PC-3 (cell line): Measurements from ENCODE around the gene B3GNT4. TPM values are rescaled to one million over a fixed set of nuclear protein-coding genes. Genes with fewer than 3 reads are reported as not detected.

Experiments used
- ATAC-seq: fragments of 200-7000 bp; cut with Tn5 transposase; 2 replicates; pipeline ENCODE4 v1.9.1; 2020; ENCODE audit warnings: mild to moderate bottlenecking, moderate library complexity
- Bru-seq: library from RNA; stranded (reverse); fragments of 400-500 nt; gene quantifications from one replicate; lab custom pipeline; 2021; lab: Mats Ljungman, UMichigan
- BruChase-seq, 2 experiments: library from RNA; stranded (reverse); fragments of 400-500 nt; gene quantifications; one replicate each; lab custom pipeline; 2021; lab: Mats Ljungman, UMichigan
- BruUV-seq: library from RNA; stranded (reverse); fragments of 400-500 nt; replicated peaks from 2 replicates; lab custom pipeline; 2021; lab: Mats Ljungman, UMichigan
- CTCF ChIA-PET: fragments of 300-600 bp; sonication (Branson Sonifier 250); formaldehyde crosslinking; loops from one replicate; lab custom pipeline; 2022; ENCODE audit warnings: antibody characterized with exemption; lab: Charles Lee
- POLR2A ChIA-PET: fragments of 300-600 bp; sonication (Branson Sonifier 250); formaldehyde crosslinking; loops from one replicate; lab custom pipeline; 2022; ENCODE audit warnings: antibody characterized with exemption; ENCODE audit not compliant: unreplicated experiment; lab: Charles Lee
- DNase-seq: peaks from one replicate; pipeline ENCODE4 v3.0.0-alpha.2; 2015
- H2AFZ ChIP-seq: fragments of 300-600 bp; sonication (generic); 2 replicates; pipeline ENCODE4 v1.6.0; 2016; ENCODE audit warnings: antibody characterized with exemption, low read length
- H3F3A ChIP-seq: fragments of 300-600 bp; sonication (generic); one replicate; pipeline ENCODE4 v1.6.0; 2017; ENCODE audit warnings: antibody characterized with exemption, low read length, control low read depth, mild to moderate bottlenecking; ENCODE audit not compliant: unreplicated experiment
- H3K27ac ChIP-seq: fragments of 300-600 bp; sonication (generic); 2 replicates; pipeline ENCODE4 v1.5.1; 2016; ENCODE audit warnings: mild to moderate bottlenecking, low read length
- H3K27me3 ChIP-seq: fragments of 300-600 bp; sonication (generic); 2 replicates; pipeline ENCODE4 v1.6.1; 2016; ENCODE audit warnings: low read length, mixed read lengths
- H3K36me3 ChIP-seq: fragments of 300-600 bp; sonication (generic); 2 replicates; pipeline ENCODE4 v1.6.1; 2016; ENCODE audit warnings: low read depth, mixed run types, low read length, mixed read lengths
- H3K4me1 ChIP-seq: fragments of 300-600 bp; sonication (generic); 2 replicates; pipeline ENCODE4 v1.5.1; 2016; ENCODE audit warnings: low read length; ENCODE audit not compliant: insufficient read depth
- H3K4me2 ChIP-seq: fragments of 300-600 bp; sonication (generic); 2 replicates; pipeline ENCODE4 v1.6.0; 2016; ENCODE audit warnings: low read length
- H3K4me3 ChIP-seq: fragments of 300-600 bp; sonication (generic); 2 replicates; pipeline ENCODE4 v1.5.1; 2016; ENCODE audit warnings: mild to moderate bottlenecking, low read length, mixed read lengths
- H3K79me2 ChIP-seq: fragments of 300-600 bp; sonication (generic); 2 replicates; pipeline ENCODE4 v1.6.1; 2017; ENCODE audit warnings: low read length, mixed read lengths
- H3K9ac ChIP-seq: fragments of 300-600 bp; sonication (generic); 2 replicates; pipeline ENCODE4 v1.6.0; 2016; ENCODE audit warnings: mild to moderate bottlenecking, low read length
- H3K9me2 ChIP-seq: fragments of 300-600 bp; sonication (generic); replicated peaks from 2 replicates; pipeline ENCODE4 v1.6.1; 2016; ENCODE audit warnings: mixed run types, low read length, mixed read lengths
- H3K9me3 ChIP-seq: fragments of 300-600 bp; sonication (generic); 2 replicates; pipeline ENCODE4 v1.6.1; 2016; ENCODE audit warnings: low read length, mixed read lengths
- H4K20me1 ChIP-seq: fragments of 300-600 bp; sonication (generic); 2 replicates; pipeline ENCODE4 v1.6.1; 2016; ENCODE audit warnings: low read length, mixed read lengths
- CTCF ChIP-seq: fragments of 300-600 bp; sonication (generic); conservative IDR thresholded peaks from 2 replicates; pipeline ENCODE4 v1.5.1; 2017; ENCODE audit warnings: antibody characterized with exemption, low read depth, mild to moderate bottlenecking, low read length
- EZH2 ChIP-seq: fragments of 300-600 bp; sonication (generic); IDR thresholded peaks from one replicate; pipeline ENCODE4 v1.6.1; 2017; ENCODE audit warnings: antibody characterized with exemption, mild to moderate bottlenecking, low read length; ENCODE audit not compliant: unreplicated experiment
- EZH2phosphoT487 ChIP-seq: fragments of 300-600 bp; sonication (generic); IDR thresholded peaks from 2 replicates; pipeline ENCODE4 v1.6.1; 2018; ENCODE audit warnings: mild to moderate bottlenecking, antibody characterized with exemption, low read length, borderline replicate concordance
- intact Hi-C: fragments of 100-400 bp; cut with micrococcal nuclease; formaldehyde crosslinking; loops from 2 replicates; pipeline ENCODE4 v1.9.0; 2023
- long read RNA-seq: library from polyadenylated mRNA; unstranded; transcript quantifications from one replicate; pipeline ENCODE4 v2.0.0, GENCODE V29; 2021; ENCODE audit not compliant: unreplicated experiment
- total RNA-seq: library from RNA; depleted of rRNA; stranded (reverse); fragments of >200 nt; gene quantifications from 2 replicates; pipeline ENCODE4 v1.2.3, GENCODE V29; 2014; rRNA removed

B3GNT4 gene
- total RNA-seq (4.0 and 4.8 TPM in 2 replicates), Bru-seq, nascent RNA (percentile 29 among the genes with signal in this experiment), BruChase-seq, experiment 1, labeled RNA remaining after a 6-hour chase (percentile 22 among the genes with signal in this experiment), BruChase-seq, experiment 2, labeled RNA remaining after a 2-hour chase (percentile 22 among the genes with signal in this experiment)
- long read RNA-seq, partial matches to known transcripts = 1 of 2 reads
- long read RNA-seq, other reads (novel, unspliced or antisense) = 0 of 2 reads

GRCh38 chr12:122203301-122204166 is at the start of gene B3GNT4:
Gene B3GNT4 (plus strand): TSS chr12:122203709. CDS start chr12:122204619, 910 bp downstream.
- no peaks in the 10 kb centered on the region for H3K9me3 ChIP-seq
- H3K4me2 ChIP-seq = peak within 1 kb of the TSS; percentile 100
- H3K79me2 ChIP-seq = no peaks in the 10 kb centered on the region
- ATAC-seq (peak; percentile 78), DNase-seq (peak; percentile 72)
- H3K9me2 ChIP-seq = no peaks in the 10 kb centered on the region
- peak within 1 kb of the TSS; percentile 65 for H3K4me3 ChIP-seq
- H4K20me1 ChIP-seq = peaks cover 12% of the 10 kb centered on the region; the same call in 1 of the 2 replicates
- no peaks in the 10 kb centered on the region for H3F3A ChIP-seq
- peaks cover 20% of the 10 kb centered on the region for H3K36me3 ChIP-seq
- no TSS peak for BruUV-seq
- peak; percentile 73 for TF ChIP-seq EZH2
- TF ChIP-seq CTCF = no peak
- CTCF ChIA-PET = interaction anchor here (0.5 to 0.6 kb wide), 2 partner anchors 21 to 402 kb away, joined by 4 to 5 read pairs; no protein-coding TSS in a partner anchor
- no peak within 1 kb of the TSS for H3K27ac ChIP-seq
- intact Hi-C loops = no loop called here
- H3K27me3 ChIP-seq = no peaks in the 10 kb centered on the region
- no peaks in the 10 kb centered on the region for H3K4me1 ChIP-seq
- peak within 1 kb of the TSS; percentile 97 for H2AFZ ChIP-seq
- H3K9ac ChIP-seq = peak within 1 kb of the TSS; percentile 47; the same call in 1 of the 2 replicates
- POLR2A ChIA-PET = no interaction called here

GRCh38 chr12:122155705-122156104 is 47.8 kb upstream of the B3GNT4 start:
- DNase-seq = no peak
- TF ChIP-seq CTCF = no peak
- no peak for TF ChIP-seq EZH2phosphoT487
- no peak for TF ChIP-seq EZH2
- Histone ChIP-seq H3K9me3 (no peaks in the 10 kb centered on the region), H3K4me3 (no peak overlapping the region), H3K36me3 (no peaks in the 10 kb centered on the region), H3K9ac (no peak overlapping the region), H3K79me2 (no peaks in the 10 kb centered on the region), H3K4me1 (no peaks in the 10 kb centered on the region), H3K27me3 (no peaks in the 10 kb centered on the region), H2AFZ (no peak overlapping the region), H4K20me1 (no peaks in the 10 kb centered on the region), H3F3A (no peaks in the 10 kb centered on the region), H3K27ac (no peak overlapping the region), H3K9me2 (no peaks in the 10 kb centered on the region), H3K4me2 (no peak overlapping the region)
- no TSS peak for BruUV-seq
- intact Hi-C loops = no loop called here
- ATAC-seq = no peak
- ChIA-PET POLR2A (no interaction called here), CTCF (no interaction called here)
